HG02885 (cell line): ENCODE results near the gene CLTCL1.
A peak's percentile ranks its signal among the peaks of the same experiment; 100 is the strongest.

ENCODE experiments used
- ATAC-seq: cut with Tn5 transposase; IDR thresholded peaks from one replicate; pipeline ENCODE4 v1.9.1; 2021; ENCODE audit warnings: mild to moderate bottlenecking; ENCODE audit not compliant: unreplicated experiment, poor library complexity

The CLTCL1 gene

GRCh38 chr22:19178065-19178656 lies 113.4 kb downstream of the CLTCL1 start:
- ATAC-seq: peak; percentile 47

DNA sequence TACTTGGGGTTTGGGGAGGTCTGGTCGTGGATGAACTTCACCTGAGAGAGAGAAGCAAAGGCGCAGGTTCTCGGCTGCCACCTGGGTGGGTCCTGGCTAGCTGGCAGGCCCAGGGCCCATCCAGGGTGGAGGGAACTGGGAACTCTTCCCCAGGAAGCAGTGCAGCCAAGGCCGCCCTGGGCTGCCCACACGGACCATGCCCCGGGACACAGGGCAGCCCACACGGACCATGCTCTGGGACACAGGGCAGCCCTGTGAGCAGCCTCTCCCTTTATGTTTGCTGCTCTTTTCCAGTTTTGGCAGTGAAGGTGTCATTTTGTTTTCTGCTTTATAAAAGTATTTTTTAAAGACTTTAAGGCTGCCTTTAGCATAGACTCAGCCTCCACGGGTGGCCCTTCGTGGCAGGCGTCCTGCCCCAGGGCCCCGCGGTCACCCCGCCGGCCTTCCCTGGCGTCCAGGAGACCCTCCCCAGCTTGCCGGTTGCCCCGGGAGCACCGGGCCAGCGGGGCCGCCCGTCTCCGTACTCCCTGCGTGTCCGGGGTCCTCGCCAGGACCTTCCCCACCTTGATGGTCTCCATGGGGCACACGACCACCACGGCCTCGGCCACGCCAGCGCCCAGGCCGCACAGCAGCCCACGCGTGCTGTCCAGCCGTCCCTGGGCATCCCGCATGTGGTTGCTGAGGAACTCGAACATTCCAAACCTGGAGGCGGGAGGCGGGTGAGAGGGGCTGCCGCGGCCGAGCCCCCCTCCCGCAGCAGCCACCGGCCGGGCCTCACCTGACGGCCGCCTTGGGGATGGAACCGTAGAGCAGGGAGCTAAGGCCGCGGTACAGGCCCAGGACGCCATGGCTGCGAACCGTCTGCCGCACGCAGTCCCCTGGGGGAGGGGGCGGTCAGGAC lies 114.1 kb downstream of the CLTCL1 start:
- ATAC-seq: no peak

- no peak for ATAC-seq
Observed at GRCh38 chr22:19176732-19177131, 114.8 kb downstream of the CLTCL1 start.

- no peak for ATAC-seq
Observed at GRCh38 chr22:19176175-19176643, 115.3 kb downstream of the CLTCL1 start.

- ATAC-seq: no peak
Observed at GRCh38 chr22:19175602-19176174, 115.8 kb downstream of the CLTCL1 start.

GRCh38 chr22:19175026-19175601 lies 116.4 kb downstream of the CLTCL1 start:
- no peak for ATAC-seq

- no peak for ATAC-seq
Observed at GRCh38 chr22:19174106-19175025, 117.2 kb downstream of the CLTCL1 start.

GRCh38 chr22:19173047-19174035 lies 118.2 kb downstream of the CLTCL1 start:
- ATAC-seq: no peak

DNA sequence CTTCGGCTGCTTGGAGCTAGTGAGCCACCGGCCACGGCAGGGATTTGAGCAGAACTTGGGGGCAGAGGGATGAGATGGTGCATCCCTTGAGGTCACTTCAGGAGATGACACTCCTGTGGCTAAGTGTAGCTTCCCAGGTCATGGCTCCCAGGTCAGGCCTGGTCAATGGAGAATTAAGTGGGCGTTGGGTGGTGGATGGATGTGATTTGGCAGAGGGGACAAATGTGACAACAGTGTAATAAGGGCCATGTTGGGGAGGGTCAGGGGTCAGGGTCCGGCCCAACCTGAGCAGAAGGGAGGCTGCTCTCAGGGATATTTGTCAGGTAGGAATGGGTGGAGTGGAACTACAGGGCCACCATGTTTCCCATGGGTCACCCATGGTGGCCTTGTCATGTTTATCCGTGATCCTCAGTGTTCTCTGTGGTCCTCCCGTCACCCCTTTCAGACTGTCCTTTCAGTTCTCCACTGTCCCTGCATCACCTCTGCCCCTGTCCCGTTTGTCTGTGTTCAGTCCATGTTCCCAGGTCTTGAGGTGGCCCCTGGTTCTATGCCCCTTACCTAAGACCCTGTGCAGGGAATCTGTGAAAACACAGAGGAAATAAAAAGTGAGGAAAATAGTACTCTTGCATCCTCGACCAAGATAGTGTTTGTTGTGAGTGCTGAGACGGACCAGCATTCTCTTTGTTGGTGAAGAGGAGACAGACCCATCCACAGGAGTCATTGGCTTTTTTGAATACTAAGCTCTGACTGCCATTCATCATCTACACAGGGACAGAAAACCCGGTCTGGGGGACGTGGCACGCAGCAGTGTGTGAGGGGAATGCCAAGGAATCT lies 119.1 kb downstream of the CLTCL1 start:
- ATAC-seq: no peak

DNA sequence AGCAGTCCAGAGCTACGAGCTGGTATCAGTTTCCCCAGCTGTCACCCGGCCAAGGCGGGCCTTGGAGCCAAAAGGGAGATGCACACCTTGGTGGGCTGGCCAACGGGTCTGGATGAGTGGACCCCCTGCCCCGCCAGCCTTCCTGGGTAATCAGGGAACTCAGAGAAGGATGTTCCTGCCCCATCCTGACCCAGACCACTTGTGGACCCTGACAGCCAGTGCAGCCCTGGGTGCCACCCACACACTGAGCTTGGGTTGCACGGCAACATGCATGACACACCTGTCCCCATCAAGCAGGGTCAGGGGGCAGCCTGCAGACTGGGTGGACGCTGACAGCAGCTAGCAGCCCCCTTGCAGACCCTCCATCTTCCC lies 121.6 kb downstream of the CLTCL1 start:
- ATAC-seq: no peak

DNA sequence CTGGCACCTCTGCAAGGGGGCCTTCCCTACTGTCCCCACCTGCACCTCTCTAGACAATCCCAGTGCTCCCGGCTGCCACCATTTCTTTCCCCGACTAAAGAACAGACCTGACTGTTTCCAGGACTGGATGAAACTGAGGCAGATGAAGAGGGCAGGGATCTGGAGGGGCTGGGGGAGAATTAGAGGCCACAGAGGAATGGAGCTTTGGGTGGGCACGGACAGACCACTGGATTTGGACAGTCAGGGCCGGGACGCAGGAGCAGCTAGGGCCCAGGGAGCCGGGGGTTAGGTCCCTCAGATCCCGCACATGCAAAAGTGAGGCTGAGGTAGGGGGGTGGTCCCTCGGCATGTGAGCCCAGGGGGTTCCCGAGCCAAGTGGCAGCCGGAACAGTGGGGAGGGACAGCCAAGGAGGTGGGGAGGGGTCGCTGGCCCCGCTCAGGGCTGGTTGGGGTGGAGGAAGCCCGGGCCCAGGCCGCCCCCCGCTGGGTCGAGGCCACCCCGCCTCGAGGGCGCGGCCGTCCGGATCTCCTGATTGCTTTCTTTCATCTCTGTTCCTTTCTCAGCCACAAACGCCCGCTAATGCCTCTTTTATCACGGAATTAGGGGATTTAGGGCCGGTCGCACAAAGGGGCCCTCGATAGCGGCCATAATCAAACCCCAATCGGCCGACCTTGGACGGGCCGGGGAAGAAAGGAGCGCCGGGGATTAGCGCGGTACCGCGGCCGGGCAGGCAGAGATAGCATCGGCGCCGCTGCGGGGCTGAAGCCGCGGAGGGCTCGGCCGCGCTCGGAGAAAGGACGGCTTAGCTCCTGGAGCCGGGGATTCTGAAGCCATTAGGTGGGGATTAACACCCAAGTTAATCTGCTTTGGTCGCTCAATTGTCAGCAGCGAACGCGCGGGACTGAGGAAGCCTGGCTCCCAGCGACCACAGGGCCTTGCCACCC lies 122.2 kb downstream of the CLTCL1 start:
- ATAC-seq: no peak

- no peak for ATAC-seq
Observed at GRCh38 chr22:19168088-19168890, 123.2 kb downstream of the CLTCL1 start.

DNA sequence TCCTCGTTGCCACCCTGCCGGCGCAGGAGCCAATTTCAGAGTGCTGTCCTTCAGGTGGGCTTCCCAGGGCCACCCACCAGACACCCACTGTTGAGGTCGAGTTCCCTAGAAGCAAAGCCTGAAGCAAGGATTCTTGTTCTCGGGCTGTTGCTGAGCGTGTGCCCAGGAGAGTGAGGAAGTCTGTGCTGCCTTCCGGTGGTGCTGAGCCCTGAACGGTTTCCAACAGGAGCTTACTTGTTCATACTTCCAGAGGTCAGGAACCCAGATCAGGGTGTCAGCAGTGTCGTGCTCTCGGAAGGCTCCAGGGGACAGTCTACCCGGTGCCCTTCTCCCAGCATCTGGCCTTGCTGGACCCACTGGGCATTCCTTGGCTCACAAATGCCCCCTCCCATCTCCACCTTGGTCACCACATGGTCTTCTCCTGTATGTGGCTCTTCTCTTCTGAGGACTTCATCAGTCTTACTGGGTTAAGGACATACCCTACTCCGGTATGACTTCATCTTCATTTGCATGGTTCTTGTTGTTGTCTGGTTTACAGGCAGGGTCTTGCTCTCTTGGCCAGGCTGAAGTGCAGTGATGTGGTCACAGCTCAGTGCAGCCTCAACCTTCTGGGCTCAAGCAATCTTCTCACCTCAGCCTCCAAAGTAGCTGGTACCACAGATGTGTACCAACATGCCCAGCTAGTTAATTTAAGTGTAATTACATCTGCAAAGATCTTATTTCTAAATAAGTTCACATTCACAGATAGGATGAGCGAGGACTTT lies 124.2 kb downstream of the CLTCL1 start:
- no peak for ATAC-seq

GRCh38 chr22:19166421-19166820 lies 125.1 kb downstream of the CLTCL1 start:
- no peak for ATAC-seq

DNA sequence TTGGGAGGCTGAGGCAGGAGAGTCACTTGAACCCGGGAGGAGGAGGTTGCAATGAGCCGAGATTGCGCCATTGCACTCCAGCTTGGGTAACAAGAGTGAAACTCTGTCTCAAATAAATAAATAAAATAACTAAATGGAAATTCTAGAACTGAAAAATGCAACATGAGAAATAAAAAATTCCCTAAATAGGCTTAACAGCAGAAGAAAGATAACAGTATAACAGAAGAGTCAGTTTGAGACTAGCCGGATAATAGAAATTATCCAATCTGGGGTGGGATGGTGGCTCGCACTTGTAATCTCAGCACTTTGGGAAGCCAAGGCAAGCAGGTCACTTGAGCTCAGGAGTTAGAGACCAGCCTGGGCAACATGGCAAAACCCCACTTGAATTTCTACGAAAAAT lies 127.1 kb downstream of the CLTCL1 start:
- no peak for ATAC-seq
